ENCODE measurements around the gene SPPL3.

SPPL3 gene

DNA sequence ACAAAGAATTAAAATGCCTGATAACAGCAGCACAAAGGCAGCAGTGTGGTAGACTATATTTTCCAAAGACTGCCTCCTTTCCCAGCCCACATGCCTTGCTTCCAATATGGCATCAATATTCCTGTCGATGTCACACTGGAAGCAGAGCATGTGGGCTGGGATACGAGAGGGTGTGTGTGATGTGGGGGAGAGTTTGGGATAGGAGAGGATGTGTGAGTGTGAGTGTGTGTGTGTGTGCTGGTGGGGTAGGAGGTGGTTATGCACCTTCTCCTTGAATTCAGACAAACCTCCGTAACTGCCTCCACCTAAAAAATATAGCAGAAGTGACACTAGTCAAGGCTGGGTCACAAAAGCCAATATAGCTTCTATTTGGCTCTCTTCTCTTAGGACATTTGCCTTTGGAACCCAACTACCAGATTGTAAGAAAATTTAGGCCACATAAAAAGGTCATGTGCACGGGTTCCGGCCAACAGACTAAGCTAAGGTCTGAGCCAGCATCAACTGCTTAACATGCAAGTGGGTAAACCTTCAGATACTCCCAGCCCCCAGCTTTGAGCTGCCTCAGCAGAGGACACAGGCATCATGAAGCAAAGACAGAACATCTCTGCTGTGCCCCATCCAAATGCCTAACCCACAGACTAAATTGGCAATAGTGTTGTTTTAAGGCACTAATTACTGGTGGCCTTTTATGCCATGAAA is 29.5 kb downstream of the SPPL3 start:
- H3K4me1 ChIP-seq (ENCODE audit: insufficient read depth, low read length): peaks cover 9% of the 10 kb centered on the region
- H3K36me3 ChIP-seq (ENCODE audit: insufficient read depth, low read length): no peaks in the 10 kb centered on the region
- H3K9ac ChIP-seq (ENCODE audit: low read depth, low read length): no peak overlapping the region
- H3K9me3 ChIP-seq (ENCODE audit: control insufficient read depth, insufficient read depth, low read length): no peaks in the 10 kb centered on the region

DNA sequence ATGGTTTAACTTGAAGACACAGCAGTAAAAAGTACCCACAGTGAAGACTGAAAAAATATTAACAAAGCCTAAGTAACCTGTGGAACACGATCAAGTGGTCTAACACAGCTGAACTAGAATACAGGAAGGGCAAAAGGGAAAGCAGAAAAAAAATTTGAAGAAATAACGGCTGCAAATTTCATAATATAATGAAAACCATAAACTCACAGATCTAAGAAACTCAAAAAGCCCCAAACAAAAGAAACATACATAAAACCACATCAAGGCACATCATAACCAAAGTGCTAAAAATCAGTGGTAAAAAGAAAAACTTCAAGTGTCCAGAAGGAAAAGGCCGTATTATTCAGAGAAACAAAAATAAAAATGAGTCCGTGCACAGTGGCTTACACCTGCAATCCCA is 30.9 kb downstream of the SPPL3 start:
- H3K9me3 ChIP-seq (ENCODE audit: control insufficient read depth, insufficient read depth, low read length): no peaks in the 10 kb centered on the region
- H3K4me1 ChIP-seq (ENCODE audit: insufficient read depth, low read length): peaks cover 4% of the 10 kb centered on the region
- no peaks in the 10 kb centered on the region for H3K36me3 ChIP-seq (ENCODE audit: insufficient read depth, low read length)
- no peak overlapping the region for H3K9ac ChIP-seq (ENCODE audit: low read depth, low read length)

DNA sequence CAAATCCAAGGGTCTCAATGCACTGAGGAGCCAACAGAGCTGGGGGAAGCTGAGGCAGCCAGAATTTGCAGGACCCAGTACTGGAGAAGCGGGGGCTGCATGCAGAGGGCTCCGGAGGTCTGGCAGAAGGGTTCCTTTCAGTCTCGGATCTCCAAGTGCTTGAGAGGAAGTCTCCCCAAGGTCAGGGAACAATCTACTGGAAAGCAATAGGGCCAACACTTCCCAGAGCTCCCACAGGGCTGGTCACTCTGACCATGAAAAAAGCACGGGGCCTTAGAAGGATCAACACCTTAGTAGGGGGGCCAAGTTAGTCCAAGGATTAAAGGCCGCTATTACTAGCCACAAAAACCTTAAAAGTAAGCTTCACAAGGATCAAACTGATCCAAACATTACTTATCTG is 31.7 kb downstream of the SPPL3 start:
- Histone ChIP-seq H3K36me3 (ENCODE audit: insufficient read depth, low read length) (no peaks in the 10 kb centered on the region), H3K4me1 (ENCODE audit: insufficient read depth, low read length) (peaks cover 4% of the 10 kb centered on the region), H3K9ac (ENCODE audit: low read depth, low read length) (no peak overlapping the region), H3K9me3 (ENCODE audit: control insufficient read depth, insufficient read depth, low read length) (no peaks in the 10 kb centered on the region)

DNA sequence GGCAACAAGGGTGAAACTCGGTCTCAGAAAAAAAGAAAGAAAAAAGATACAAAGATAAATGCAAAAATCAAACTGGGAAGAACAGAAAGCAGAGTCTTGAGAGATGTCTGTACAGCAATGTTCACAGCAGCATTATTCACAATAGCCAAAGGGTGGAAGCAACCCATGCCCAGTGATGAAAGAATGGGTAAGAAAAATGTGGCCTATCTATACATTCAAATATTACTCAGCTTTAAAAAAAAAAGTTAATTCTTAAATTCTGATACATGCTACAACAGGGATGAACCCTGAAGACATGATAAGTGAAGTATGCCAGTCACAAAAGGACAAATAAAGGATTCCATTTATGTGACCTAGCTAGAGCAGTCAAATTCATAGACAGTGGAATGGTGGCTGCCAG is 33.7 kb downstream of the SPPL3 start:
- Histone ChIP-seq H3K9ac (ENCODE audit: low read depth, low read length) (no peak overlapping the region), H3K36me3 (ENCODE audit: insufficient read depth, low read length) (no peaks in the 10 kb centered on the region), H3K4me1 (ENCODE audit: insufficient read depth, low read length) (peaks cover 4% of the 10 kb centered on the region), H3K9me3 (ENCODE audit: control insufficient read depth, insufficient read depth, low read length) (no peaks in the 10 kb centered on the region)

DNA sequence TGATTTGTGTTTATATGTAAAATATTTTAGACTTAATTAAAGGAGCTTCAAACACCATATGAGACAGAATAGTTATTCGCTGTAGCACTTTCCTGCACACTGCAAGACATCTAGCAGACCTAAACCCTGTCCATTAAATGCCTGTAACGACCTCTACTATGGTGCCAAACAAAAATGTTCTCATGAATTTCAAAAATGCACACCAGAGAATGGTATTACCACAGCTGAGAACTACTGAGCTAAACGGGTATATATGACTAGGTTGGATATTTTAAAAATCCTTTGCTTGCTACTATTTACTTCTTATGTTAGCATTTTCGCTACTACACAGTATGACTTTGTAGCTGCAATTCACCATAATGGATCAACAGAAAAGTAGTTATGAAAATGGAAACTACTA is 34.8 kb downstream of the SPPL3 start:
- Histone ChIP-seq H3K9ac (ENCODE audit: low read depth, low read length) (no peak overlapping the region), H3K36me3 (ENCODE audit: insufficient read depth, low read length) (no peaks in the 10 kb centered on the region), H3K4me1 (ENCODE audit: insufficient read depth, low read length) (peaks cover 4% of the 10 kb centered on the region; the same call in 1 of the 2 replicates), H3K9me3 (ENCODE audit: control insufficient read depth, insufficient read depth, low read length) (no peaks in the 10 kb centered on the region)

DNA sequence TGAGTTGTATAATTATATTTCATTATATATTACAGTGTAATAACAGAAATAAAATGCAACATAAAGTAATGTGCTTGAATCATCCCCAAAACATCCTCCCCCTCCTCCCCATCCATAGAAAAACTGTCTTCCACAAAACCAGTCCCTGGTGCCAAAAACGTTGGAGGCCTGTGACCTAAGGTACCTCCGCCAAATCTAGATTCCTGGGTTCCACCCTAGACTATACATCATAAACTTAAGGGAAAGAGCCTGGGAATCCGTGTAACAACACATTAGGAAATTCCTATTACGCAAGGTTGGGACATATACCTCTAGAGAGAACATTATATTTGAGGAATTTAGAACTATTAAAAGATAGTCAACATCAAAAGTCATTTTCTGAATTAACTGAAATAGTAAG is 38.0 kb downstream of the SPPL3 start:
- no peak overlapping the region for H3K9ac ChIP-seq (ENCODE audit: low read depth, low read length)
- H3K4me1 ChIP-seq (ENCODE audit: insufficient read depth, low read length): peaks cover 7% of the 10 kb centered on the region
- no peaks in the 10 kb centered on the region for H3K9me3 ChIP-seq (ENCODE audit: control insufficient read depth, insufficient read depth, low read length)
- no peaks in the 10 kb centered on the region for H3K36me3 ChIP-seq (ENCODE audit: insufficient read depth, low read length)

DNA sequence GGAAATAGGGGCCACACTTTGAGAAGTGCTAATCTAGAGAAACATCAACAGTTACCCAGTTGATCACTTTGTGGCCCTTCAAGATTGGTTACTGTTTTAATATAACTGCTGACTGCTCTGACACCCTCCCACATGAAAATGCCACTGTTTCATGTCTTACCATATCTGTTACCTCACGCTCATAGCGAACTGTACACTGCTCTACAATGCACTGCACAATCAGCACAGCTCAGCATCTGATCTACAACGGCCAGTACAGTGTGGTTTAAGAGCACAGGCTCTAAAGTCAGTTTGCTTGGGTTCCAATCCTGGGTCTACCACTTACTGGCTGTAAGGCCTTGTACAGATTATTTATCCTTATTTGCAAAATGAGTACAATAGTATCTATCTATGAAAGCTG is 39.1 kb downstream of the SPPL3 start:
- Histone ChIP-seq H3K9ac (ENCODE audit: low read depth, low read length) (no peak overlapping the region), H3K9me3 (ENCODE audit: control insufficient read depth, insufficient read depth, low read length) (no peaks in the 10 kb centered on the region), H3K4me1 (ENCODE audit: insufficient read depth, low read length) (peaks cover 7% of the 10 kb centered on the region), H3K36me3 (ENCODE audit: insufficient read depth, low read length) (no peaks in the 10 kb centered on the region)

DNA sequence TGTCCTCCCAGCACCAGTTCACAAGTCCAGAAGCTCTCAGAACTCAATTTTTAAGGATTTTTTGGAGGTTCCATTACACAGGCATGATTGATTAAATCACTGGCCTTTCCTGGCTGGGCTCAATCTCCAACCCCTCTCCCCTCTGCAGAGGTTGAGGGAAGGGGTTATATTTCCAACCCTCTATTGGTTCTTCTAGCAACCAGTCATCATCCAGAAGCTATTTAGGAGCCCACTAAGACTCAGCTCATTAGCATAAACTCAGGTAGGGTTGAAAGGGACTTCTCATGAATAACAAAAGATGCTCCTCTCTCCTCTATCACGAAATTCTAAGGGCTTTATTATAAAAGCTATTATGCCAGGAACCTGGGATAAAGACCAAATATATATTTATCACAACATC is 41.5 kb downstream of the SPPL3 start:
- peaks cover 7% of the 10 kb centered on the region; the same call in 1 of the 2 replicates for H3K9me3 ChIP-seq (ENCODE audit: control insufficient read depth, insufficient read depth, low read length)
- H3K36me3 ChIP-seq (ENCODE audit: insufficient read depth, low read length): no peaks in the 10 kb centered on the region
- H3K9ac ChIP-seq (ENCODE audit: low read depth, low read length): no peak overlapping the region
- peaks cover 7% of the 10 kb centered on the region for H3K4me1 ChIP-seq (ENCODE audit: insufficient read depth, low read length)

DNA sequence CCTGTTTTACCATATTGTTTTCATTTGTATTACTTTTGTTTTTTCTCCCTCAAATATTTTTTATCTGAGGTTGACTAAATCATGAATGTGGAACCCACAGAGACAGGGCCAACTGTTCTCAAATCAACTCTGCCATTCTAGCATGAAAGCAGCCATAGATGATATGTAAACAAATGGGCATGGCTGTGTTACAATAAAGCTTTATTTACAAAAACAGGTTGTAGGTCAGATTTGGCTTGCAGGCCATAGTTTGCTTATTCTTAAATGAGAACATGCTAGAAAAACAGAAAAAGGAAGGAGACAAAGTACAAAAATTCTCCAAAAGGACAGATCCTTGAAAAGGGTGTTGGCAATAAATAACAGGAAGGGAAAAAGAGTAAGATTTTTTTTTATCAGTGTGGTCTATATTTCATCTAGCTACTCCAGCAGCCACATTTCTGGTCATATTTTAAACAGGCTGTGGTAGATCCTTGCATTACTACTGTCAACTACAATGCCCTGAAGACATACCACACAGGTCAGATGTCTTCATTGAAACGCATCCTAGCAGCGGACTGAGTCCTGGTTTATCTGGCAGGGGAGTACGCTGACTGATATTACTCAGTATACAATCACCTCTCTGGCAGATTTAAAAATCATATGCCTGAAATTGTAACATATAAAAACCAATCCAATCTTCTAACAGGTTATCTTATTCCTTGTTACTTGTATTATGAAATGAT is 42.9 kb downstream of the SPPL3 start:
- Histone ChIP-seq H3K9ac (ENCODE audit: low read depth, low read length) (no peak overlapping the region), H3K4me1 (ENCODE audit: insufficient read depth, low read length) (peaks cover 7% of the 10 kb centered on the region), H3K9me3 (ENCODE audit: control insufficient read depth, insufficient read depth, low read length) (peaks cover 7% of the 10 kb centered on the region; the same call in 1 of the 2 replicates), H3K36me3 (ENCODE audit: insufficient read depth, low read length) (no peaks in the 10 kb centered on the region)

DNA sequence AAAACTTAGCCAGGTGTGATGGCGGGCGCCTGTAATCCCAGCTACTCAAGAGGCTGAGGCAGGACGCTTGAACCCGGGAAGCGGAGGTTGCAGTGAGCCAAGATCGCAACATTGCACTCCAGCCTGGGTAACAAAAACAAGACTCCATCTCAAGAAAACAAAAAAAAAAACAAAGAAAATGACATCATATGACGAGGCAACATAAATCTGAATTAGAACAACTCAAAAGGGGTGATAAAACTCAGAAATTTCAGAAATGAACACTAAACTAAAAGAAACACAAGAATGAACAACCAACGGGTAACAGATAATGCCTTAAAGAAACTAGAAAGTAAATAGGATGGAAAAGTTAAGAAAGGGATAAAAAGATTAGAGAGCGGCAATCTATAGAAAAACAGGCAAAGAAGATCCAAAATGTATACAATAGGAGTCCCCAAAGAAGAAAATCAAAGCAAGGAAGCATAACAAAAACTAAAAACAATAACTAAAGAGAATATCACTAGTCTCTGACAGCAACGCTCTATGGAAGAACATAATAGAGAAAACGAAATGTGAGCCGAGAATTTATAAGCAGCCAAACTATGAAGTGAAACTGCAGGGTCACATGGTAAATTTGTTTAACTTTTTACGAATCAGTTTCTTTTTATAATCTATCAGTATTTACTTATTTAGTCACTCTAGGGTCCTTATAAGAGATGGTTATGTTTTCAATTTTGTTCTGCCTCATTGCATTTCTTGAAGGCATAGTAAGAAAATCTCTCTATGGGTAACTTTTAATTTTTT is 45.7 kb downstream of the SPPL3 start:
- Histone ChIP-seq H3K9ac (ENCODE audit: low read depth, low read length) (no peak overlapping the region), H3K4me1 (ENCODE audit: insufficient read depth, low read length) (peaks cover 7% of the 10 kb centered on the region), H3K36me3 (ENCODE audit: insufficient read depth, low read length) (no peaks in the 10 kb centered on the region), H3K9me3 (ENCODE audit: control insufficient read depth, insufficient read depth, low read length) (peaks cover 7% of the 10 kb centered on the region; the same call in 1 of the 2 replicates)

DNA sequence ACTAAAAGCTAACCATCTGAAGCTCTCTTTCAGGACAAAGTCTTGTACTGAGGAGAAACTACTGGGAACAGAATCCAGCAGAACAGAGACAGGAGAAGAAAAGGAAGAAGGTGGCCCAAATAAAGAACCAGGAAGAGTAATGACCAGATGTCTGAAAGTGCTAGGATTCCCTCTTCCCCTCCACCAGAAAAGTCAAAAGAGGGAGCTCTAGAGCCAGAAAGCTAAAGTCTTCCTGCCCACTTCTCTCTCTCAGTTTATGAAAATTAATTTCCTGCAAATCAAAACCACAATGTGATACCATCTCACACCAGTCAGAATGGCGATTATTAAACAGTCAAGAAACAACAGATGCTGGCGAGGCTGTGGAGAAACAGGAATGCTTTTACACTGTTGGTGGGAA is 47.2 kb downstream of the SPPL3 start:
- no peak overlapping the region for H3K9ac ChIP-seq (ENCODE audit: low read depth, low read length)
- no peaks in the 10 kb centered on the region for H3K36me3 ChIP-seq (ENCODE audit: insufficient read depth, low read length)
- peaks cover 7% of the 10 kb centered on the region; the same call in 1 of the 2 replicates for H3K9me3 ChIP-seq (ENCODE audit: control insufficient read depth, insufficient read depth, low read length)
- no peaks in the 10 kb centered on the region; the same call in 1 of the 2 replicates for H3K4me1 ChIP-seq (ENCODE audit: insufficient read depth, low read length)

DNA sequence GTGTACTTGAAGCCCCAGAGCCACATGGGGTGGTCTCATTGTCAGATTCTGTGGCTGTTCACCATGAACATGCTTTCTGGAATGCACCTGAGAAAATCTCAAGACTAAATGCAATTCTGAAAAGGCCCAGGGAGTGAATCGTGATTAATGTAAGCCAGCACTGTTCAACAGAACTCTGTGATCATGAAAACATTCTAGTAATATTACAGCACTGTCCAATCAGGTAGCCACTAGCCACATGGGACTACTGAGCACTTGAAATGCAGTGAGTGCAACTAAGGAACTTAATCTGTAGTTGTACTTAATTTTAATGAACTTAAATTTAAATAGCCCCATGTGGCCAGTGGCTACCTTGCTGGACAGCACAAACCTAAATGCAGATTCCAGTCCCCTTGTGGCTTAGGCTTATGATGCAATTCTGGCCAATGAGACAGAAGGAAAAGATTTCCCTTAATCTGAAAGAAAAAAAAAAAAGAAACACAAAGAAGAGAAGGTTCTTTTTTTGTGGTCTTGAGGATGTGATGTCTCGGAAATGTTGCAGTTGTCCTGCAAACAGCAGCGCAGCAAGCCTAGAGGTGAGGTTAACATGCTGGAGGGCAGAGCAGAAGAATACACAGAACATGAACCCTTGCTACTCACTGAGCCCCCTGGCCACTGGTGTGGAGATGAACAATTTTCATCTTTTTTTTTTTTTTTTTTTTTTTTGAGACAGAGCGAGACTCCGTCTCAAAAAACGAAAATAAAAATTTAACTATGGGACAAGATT is 48.2 kb downstream of the SPPL3 start:
- Histone ChIP-seq H3K9me3 (ENCODE audit: control insufficient read depth, insufficient read depth, low read length) (peaks cover 7% of the 10 kb centered on the region; the same call in 1 of the 2 replicates), H3K9ac (ENCODE audit: low read depth, low read length) (no peak overlapping the region), H3K4me1 (ENCODE audit: insufficient read depth, low read length) (peaks cover 4% of the 10 kb centered on the region; the same call in 1 of the 2 replicates), H3K36me3 (ENCODE audit: insufficient read depth, low read length) (no peaks in the 10 kb centered on the region)

DNA sequence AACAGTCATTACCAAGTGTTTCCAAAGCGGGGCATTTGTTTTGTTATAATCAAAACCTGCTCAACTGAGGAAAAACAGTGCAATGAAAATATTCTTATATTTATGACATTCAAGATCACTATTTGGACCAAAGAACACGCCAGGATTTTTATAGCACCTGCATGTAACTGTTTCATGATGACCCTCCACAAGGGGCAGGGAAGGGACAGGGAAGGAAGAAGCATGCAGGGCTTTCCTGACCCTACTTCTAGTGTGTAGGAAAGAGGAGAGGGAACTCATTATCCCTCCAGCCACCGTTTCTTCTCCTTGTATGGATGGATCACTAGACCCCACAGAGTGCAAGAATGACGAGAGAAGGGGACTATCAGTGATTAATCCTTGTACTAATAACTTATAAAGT is 49.4 kb downstream of the SPPL3 start:
- no peak overlapping the region for H3K9ac ChIP-seq (ENCODE audit: low read depth, low read length)
- H3K36me3 ChIP-seq (ENCODE audit: insufficient read depth, low read length): no peaks in the 10 kb centered on the region
- H3K4me1 ChIP-seq (ENCODE audit: insufficient read depth, low read length): peaks cover 11% of the 10 kb centered on the region
- H3K9me3 ChIP-seq (ENCODE audit: control insufficient read depth, insufficient read depth, low read length): peaks cover 7% of the 10 kb centered on the region; the same call in 1 of the 2 replicates

DNA sequence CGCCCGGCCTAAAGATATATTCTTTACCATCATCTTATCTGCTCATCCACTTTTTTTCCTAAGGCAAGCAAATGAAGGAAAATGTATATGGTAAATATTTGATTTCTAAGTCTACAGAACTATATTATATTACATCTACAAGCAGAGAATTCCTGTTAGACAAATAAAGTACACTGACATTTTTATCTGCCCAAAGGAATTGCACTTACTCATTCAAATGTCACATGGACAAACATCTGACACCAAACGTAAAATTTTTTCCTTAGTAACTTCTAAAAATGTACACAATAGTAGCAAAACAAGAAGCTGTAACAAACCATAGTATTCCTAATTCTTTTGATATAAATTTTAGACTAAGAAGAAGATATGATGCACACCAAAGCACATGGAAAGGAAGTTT is 51.0 kb downstream of the SPPL3 start:
- Histone ChIP-seq H3K9me3 (ENCODE audit: control insufficient read depth, insufficient read depth, low read length) (peaks cover under 1% of the 10 kb centered on the region; the same call in 1 of the 2 replicates), H3K4me1 (ENCODE audit: insufficient read depth, low read length) (peaks cover 15% of the 10 kb centered on the region), H3K9ac (ENCODE audit: low read depth, low read length) (no peak overlapping the region), H3K36me3 (ENCODE audit: insufficient read depth, low read length) (no peaks in the 10 kb centered on the region)

Measured in ES-I3 (cell line).